Nephron (organoid): ENCODE data around the gene CNTNAP2.

Experiments used
- H3K27ac Mint-ChIP-seq, 3 experiments: 2 replicates each; pipeline ENCODE4 v1.8.0; 2020; ENCODE audit warnings: mixed read lengths in 3 of 3, mild to moderate bottlenecking in 2 of 3, moderate library complexity in 1 of 3
- H3K27me3 Mint-ChIP-seq: 2 replicates; pipeline ENCODE4 v1.8.0; 2021; ENCODE audit warnings: low read depth, mild to moderate bottlenecking, moderate library complexity, mixed read lengths
- H3K36me3 Mint-ChIP-seq: 2 replicates; pipeline ENCODE4 v1.8.0; 2020; ENCODE audit warnings: low read depth, mixed read lengths
- H3K4me1 Mint-ChIP-seq: 2 replicates; pipeline ENCODE4 v1.8.0; 2020; ENCODE audit warnings: mixed read lengths
- H3K4me3 Mint-ChIP-seq, 3 experiments: 2 replicates each; pipeline ENCODE4 v1.8.0; 2020; ENCODE audit warnings: mild to moderate bottlenecking in 3 of 3, mixed read lengths in 3 of 3, moderate library complexity in 2 of 3
- H3K9me3 Mint-ChIP-seq: 2 replicates; pipeline ENCODE4 v1.8.0; 2020; ENCODE audit warnings: mixed read lengths
- TF ChIP-seq, protein P1 (sequence below), 3 experiments: fragments of 200-600 bp; sonication (generic); IDR thresholded peaks; one replicate each; pipeline ENCODE4 v1.5.0; 2021; ENCODE audit warnings: antibody characterized with exemption in 3 of 3; ENCODE audit not compliant: unreplicated experiment in 3 of 3

CNTNAP2 gene

DNA sequence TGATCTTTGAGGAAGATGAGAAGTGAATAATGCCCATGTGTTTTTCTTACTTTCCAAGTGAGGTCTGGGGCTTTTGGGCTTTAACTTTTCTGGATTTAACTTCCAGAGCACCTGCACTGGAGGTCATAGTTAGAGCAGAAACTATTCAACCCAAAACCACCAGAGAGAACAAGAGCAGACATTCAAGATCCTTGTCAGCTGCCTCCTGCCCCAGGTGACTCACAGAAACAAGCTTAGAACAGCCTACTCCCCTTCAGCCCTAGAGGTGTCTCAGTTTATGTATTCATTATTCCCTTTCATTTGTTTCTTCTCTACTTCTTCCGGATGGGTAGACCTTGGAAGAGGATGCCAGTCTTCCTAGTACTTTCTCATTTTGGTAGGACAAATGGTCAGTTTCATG is 270.5 kb downstream of the CNTNAP2 start:
- no peak overlapping the region for H3K4me3 Mint-ChIP-seq
- H3K27ac Mint-ChIP-seq: no peak overlapping the region
- no peaks in the 10 kb centered on the region for H3K27me3 Mint-ChIP-seq
- no peaks in the 10 kb centered on the region for H3K36me3 Mint-ChIP-seq
- TF ChIP-seq, protein P1, sequence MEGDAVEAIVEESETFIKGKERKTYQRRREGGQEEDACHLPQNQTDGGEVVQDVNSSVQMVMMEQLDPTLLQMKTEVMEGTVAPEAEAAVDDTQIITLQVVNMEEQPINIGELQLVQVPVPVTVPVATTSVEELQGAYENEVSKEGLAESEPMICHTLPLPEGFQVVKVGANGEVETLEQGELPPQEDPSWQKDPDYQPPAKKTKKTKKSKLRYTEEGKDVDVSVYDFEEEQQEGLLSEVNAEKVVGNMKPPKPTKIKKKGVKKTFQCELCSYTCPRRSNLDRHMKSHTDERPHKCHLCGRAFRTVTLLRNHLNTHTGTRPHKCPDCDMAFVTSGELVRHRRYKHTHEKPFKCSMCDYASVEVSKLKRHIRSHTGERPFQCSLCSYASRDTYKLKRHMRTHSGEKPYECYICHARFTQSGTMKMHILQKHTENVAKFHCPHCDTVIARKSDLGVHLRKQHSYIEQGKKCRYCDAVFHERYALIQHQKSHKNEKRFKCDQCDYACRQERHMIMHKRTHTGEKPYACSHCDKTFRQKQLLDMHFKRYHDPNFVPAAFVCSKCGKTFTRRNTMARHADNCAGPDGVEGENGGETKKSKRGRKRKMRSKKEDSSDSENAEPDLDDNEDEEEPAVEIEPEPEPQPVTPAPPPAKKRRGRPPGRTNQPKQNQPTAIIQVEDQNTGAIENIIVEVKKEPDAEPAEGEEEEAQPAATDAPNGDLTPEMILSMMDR (IDR thresholded peaks at IDR 0.05; ENCODE audit: unreplicated experiment in 3 of 3): no peak
- H3K4me1 Mint-ChIP-seq: no peaks in the 10 kb centered on the region
- no peaks in the 10 kb centered on the region for H3K9me3 Mint-ChIP-seq

DNA sequence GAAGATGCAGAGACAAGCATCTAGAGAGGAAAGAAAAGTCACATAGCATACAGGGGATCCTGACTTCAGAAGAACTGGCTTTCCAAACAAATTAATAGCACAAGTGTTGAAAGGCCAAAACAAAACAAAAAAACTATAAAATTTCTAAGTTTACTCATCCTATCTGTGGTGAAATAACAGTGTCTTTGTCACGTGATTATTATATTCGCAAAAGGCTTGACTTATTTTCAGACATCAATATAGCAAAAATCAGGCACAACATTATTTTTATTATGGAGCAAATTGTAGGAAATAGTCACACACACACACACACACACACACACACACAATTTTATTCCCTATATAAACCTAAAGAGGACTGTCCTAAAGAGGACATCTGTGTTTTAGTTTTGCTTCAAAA is 272.3 kb downstream of the CNTNAP2 start:
- Mint-ChIP-seq H3K4me1 (no peaks in the 10 kb centered on the region), H3K9me3 (no peaks in the 10 kb centered on the region), H3K27me3 (no peaks in the 10 kb centered on the region), H3K4me3 (no peak overlapping the region), H3K27ac (no peak overlapping the region), H3K36me3 (no peaks in the 10 kb centered on the region)
- TF ChIP-seq, protein P1 (IDR thresholded peaks at IDR 0.05; ENCODE audit: unreplicated experiment in 3 of 3): no peak

DNA sequence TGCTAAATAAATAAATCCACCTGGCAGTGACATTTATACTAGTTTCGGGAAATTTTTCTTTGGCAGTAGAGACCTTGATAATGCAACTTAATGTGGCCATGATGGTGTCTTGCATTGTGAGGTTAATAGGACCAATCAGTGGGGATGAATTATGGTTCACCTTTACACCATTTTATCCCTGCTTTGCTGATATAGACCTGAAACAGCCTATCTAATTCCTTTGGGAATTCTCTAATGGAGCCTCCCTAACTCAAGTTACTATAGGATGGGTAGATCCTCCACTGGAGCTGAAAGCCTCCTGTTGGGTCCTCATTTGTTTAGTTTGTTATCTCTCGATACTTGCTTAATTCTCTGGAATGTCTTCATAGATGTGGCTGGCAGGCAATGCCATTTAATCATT is 276.7 kb downstream of the CNTNAP2 start:
- H3K9me3 Mint-ChIP-seq: no peaks in the 10 kb centered on the region
- no peak overlapping the region for H3K27ac Mint-ChIP-seq
- H3K36me3 Mint-ChIP-seq: no peaks in the 10 kb centered on the region
- H3K4me3 Mint-ChIP-seq: no peak overlapping the region
- TF ChIP-seq, protein P1 (IDR thresholded peaks at IDR 0.05; ENCODE audit: unreplicated experiment in 3 of 3): no peak
- H3K27me3 Mint-ChIP-seq: no peaks in the 10 kb centered on the region
- no peaks in the 10 kb centered on the region for H3K4me1 Mint-ChIP-seq

DNA sequence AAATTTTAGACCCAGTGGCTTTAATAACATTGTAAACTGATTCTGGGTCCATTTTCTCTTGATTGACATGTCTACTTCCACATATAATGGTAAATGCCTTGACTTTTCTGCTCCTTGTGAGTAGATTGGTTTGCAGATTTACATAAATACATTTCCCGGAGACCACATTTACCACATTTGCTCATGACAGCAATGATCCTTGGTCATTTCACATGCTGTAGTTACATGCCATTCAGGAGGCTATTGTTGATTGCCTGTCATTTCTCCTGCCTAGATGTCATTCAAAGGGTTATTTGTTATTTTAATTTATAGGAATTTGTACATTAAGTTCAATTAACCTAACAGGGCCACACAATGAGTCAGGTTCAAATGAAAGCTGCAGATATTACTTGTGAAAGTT is 280.5 kb downstream of the CNTNAP2 start:
- H3K27ac Mint-ChIP-seq: no peak overlapping the region
- H3K4me3 Mint-ChIP-seq: no peak overlapping the region
- H3K4me1 Mint-ChIP-seq: no peaks in the 10 kb centered on the region
- no peaks in the 10 kb centered on the region for H3K27me3 Mint-ChIP-seq
- no peaks in the 10 kb centered on the region for H3K9me3 Mint-ChIP-seq
- TF ChIP-seq, protein P1 (IDR thresholded peaks at IDR 0.05; ENCODE audit: unreplicated experiment in 3 of 3): no peak
- no peaks in the 10 kb centered on the region for H3K36me3 Mint-ChIP-seq

DNA sequence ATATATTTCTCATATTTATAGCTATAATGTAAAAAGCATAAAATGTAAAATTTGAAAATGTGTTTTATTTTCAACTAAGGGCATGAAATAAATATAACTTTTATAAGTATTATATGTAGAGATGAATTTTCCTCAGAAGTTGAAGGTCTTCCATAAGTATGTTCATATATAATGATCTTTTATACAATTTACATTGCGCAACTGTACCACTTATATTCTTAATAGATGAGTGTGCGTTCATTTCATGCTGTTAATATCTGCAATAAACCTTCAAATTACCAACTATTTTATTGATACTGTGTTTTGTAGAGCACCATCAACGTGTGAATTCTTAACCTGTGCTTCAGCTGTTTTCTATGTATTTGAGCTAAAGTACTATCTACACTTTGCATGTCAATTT is 285.3 kb downstream of the CNTNAP2 start:
- Mint-ChIP-seq H3K9me3 (no peaks in the 10 kb centered on the region), H3K4me3 (no peak overlapping the region), H3K36me3 (no peaks in the 10 kb centered on the region), H3K4me1 (no peaks in the 10 kb centered on the region), H3K27ac (no peak overlapping the region), H3K27me3 (no peaks in the 10 kb centered on the region)
- TF ChIP-seq, protein P1 (IDR thresholded peaks at IDR 0.05; ENCODE audit: unreplicated experiment in 3 of 3): no peak

DNA sequence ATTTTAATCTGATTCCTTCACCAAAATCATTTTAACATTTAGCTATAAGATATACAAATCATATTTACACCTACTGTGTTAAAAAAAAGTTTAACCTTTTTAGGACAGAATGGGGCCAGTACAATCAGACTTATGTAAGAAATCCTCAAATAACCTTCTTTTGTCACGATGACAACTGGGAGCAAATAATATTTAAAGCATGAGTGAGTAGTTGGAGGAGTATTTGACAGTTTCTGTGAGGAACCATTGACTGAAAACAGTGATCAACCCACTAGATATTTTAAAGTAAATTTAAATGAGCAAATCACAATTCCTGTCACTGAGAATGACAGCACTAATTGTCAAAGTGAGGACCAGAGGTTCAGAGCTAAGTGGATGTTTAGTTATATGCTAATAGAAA is 289.1 kb downstream of the CNTNAP2 start:
- H3K27ac Mint-ChIP-seq: no peak overlapping the region
- TF ChIP-seq, protein P1 (IDR thresholded peaks at IDR 0.05; ENCODE audit: unreplicated experiment in 3 of 3): no peak
- no peaks in the 10 kb centered on the region for H3K9me3 Mint-ChIP-seq
- H3K27me3 Mint-ChIP-seq: no peaks in the 10 kb centered on the region
- no peak overlapping the region for H3K4me3 Mint-ChIP-seq
- H3K4me1 Mint-ChIP-seq: no peaks in the 10 kb centered on the region
- no peaks in the 10 kb centered on the region for H3K36me3 Mint-ChIP-seq
